Measurements from ENCODE around the gene USP8.
"Not testable (repeated sequence)": the region's sequence is repeated elsewhere in the genome, so short reads cannot be mapped to it uniquely, and the experiment has no call there.

USP8 gene

DNA sequence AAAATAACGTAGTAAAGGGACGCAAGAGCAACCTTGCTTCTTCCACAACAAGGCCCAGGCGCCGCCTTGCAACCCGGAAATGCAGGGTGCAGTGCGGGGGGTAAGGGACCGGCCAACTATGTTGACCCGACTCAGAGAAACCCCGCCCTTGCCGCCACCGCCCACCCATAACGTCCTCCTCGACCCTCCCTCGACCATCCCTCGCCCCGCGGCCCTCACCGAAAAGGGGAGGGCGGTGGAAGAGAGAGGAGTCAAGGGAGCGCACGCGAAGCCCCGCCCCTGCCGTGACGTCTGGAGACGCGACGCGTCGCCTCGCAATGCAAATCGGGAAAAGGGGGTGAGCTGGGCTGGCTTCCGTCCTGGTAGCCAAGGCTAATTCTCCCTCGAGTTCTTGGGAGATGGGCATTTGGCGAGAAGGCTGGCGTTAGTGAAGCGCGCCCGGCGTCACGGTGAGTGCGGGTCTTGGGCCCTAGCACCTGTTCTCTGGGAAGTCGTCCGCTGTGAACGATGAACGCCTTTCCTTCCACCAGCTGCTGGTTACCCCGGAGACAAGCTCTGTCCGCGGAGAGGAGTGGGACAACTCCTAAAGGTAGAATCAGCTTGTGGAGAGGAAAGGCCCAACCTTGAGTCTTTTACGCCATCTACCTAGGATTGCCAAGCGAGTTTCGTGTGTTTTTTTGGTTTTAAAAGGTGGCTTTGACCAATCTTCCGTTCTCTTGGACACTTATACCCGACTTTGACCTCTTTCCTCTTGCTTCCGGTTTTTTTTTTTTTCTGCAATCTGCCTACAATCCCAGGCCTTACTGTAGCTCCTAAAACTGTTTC lies at the start of gene USP8:
USP8 (plus strand) TSS at position 340 of the 825 bp plus-strand sequence. CDS start 14,669 bp downstream, outside the sequence.
- H3K4me3 ChIP-seq (ENCODE audit: low read length), result peak within 1 kb of the TSS; percentile 99
- TF ChIP-seq ZNF274 (IDR thresholded peaks at IDR 0.05; ENCODE audit: low read depth, low read length), result no peak

DNA sequence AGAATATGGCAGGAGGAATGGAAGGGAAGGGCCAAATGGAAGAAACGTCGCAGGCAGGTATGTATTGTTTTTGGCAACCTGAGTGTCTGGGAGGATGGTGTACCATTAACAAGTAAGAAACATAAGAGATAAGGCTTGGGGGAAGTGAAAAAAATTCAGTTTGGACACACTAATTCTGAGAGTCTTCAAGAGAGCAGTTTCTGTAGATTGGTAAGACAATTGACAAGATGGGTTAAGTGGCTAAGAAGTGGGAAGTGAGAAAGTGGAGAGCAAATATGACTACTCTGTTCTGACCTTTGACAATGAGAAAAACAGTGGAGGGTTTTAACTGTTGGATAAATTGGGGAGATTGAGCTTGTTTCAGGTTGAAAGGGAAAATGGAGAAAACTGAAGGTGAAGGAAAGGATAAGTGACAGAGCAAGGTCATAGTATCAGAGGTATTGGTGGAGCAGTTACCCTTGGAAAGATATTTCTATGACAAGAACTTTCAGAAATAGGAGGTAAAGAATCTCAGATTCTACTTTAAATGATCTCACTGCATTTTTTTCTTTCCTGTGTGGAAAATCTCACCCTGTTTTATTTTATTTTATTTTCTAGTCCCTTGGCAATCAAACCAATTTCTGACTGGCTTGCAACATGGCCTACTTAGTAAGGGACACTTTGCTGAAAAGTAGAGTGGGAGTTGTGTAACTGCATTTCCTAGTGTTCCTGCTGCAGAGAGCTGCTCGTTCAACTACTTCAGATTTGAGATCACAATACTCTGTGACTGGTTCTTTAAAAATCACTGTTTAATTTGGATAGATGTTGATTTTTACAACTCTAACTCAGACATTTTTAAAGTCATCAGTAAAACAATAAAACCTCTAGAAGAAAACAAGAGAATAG lies 46.1 kb upstream of the USP8 start:
- H3K4me3 ChIP-seq (ENCODE audit: low read length), result no peak overlapping the region
- TF ChIP-seq ZNF274 (IDR thresholded peaks at IDR 0.05; ENCODE audit: low read depth, low read length), result no peak

DNA sequence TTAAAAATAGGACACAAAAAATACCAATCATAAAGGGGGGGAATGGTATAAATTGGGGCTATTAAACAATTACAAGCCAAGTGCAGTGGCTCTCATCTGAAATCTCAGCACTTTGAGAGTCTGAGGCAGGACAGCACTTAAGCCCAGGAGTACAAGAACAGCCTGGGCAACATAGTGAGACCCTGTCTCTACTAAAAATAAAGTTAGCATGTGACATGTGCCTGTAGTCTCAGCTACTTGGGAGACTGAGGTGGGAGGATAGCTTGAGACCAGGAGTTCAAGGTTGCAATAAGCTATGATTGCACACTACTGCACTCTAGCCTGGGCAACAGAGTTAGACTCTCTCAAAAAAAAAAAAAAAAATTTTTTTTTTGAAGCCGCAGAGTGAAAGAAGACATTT lies 45.4 kb upstream of the USP8 start:
- TF ChIP-seq ZNF274 (IDR thresholded peaks at IDR 0.05; ENCODE audit: low read depth, low read length), result no peak

DNA sequence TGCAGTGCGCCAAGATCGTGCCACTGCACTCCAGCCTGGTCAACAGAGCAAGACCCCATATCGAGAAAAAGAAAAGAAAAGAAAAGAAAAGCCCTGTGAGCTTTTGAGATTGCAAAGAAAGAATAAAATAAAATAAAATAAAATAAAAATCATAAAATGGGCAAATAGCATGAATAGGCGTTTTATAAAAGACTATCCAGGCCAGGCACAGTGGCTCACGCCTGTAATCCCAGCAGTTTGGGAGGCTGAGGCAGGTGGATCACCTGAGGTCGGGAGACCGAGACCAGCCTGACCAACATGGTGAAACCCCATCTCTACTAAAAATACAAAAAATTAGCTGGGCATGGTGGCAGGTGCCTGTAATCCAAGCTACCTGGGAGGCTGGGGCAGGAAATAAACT lies 44.8 kb upstream of the USP8 start:
- H3K4me3 ChIP-seq (ENCODE audit: low read length), result not testable (repeated sequence)

More for the DNA sequence above, 45.4 kb upstream of the USP8 start:
- H3K4me3 ChIP-seq (ENCODE audit: low read length), result peak overlapping the region; percentile 17; the same call in 1 of the 2 replicates

DNA sequence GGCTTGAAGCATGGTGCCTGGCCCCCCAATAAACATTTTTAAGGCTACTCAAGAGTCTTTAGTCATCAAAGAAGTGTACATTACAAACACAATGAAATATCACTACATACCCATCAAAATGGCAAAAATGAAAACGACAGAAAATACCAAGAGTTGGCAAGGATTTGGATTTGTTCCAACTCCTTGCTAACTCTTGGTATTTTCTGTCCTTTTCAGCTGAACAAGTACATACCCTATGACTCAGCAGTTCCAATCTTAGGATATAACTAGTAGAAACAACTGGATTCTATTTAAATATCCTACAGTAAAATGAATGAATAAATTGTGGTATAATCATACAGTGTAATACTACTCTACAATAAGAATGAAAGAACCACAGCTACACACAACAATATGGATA lies 44.1 kb upstream of the USP8 start:
- no peak overlapping the region for H3K4me3 ChIP-seq (ENCODE audit: low read length)

DNA sequence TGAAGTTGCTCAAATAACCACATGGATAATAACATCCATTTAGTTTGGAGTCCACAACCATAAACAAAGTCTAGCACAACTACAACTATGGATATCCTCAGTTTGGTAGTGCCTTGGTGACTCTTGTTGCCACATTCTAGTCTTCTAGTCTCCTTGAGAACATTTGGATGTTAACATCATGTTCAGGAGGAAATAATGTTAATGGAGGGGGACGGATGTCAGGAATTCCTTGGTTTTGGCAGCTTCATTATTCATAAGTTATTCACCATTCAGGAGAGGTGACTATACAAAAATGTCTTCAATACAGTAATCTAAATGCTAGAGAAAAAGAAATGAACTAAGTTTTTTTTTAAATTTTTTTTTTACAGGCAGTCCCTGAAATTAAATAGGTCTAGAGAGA lies 42.8 kb upstream of the USP8 start:
- no peak overlapping the region for H3K4me3 ChIP-seq (ENCODE audit: low read length)
- TF ChIP-seq ZNF274 (IDR thresholded peaks at IDR 0.05; ENCODE audit: low read depth, low read length), result no peak

More for the DNA sequence above, 44.1 kb upstream of the USP8 start:
- no peak for TF ChIP-seq ZNF274 (IDR thresholded peaks at IDR 0.05; ENCODE audit: low read depth, low read length)

DNA sequence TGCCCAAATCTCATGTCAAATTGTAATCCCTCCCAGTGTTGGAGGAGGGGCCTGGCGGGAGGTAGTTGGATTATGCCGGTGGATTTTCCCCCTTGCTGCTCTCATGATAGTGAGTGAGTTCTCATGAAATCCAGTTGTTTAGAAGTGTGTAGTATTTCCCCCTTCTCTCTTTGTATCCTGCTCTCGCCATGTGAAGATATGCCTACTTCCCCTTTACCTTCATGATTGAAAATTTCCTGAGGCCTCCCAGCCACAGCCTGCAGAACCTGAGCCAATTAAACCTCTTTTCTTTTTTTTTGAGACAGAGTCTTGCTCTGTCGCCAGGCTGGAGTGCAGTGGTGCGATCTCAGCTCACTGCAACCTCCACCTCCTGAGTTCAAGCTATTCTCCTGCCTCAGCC lies 41.8 kb upstream of the USP8 start:
- H3K4me3 ChIP-seq (ENCODE audit: low read length), result not testable (repeated sequence)

DNA sequence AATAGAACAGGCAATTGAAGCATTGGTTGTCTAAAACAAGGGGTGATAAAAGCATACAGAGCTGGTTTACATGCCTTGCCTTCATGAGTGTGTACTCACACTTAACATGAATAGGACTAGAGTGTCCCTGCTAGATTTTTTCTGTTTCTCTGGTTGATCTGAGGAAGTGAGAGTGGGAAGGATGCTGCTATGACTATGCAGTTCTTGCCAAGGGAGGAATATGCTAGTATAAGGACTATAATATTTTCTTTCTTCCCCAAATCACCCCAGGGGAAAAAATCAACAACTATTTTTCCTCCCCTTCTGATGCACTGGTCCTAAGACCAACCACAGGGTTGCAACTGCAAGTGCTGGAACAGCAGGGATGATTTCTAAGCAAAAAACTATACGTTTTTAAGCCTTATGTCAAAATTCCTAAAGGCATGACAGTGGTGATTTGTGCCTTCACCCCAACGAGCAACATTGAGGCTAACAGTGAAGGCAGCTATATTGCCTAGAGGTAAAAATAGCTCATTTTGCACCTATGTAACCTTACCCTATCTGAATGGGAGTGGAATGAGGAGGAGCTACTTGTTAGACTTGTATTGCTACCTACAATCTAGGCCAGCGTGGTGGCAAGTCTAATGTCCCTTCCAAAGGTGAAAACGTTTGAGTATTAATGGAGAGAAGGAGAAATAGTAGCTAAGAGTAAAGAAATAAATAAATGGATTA lies 33.5 kb upstream of the USP8 start:
- no peak for TF ChIP-seq ZNF274 (IDR thresholded peaks at IDR 0.05; ENCODE audit: low read depth, low read length)

DNA sequence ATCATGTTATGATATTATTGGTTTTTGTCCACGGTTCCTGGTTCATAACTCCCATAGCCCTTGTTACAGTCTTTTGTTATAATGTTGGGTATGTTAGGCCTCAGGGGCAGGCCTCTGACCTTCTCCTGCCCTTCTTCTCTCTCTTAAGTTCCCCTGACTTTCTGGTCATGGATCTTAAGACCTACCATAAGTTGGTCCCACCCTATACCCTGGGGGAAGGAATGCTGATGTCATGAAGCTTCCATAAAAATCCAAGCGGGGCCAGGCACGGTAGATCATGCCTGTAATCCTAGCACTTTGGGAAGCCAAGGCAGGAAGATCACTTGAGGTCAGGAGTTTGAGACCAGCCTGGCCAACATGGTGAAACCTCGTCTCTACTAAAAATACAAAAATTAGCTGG lies 32.6 kb upstream of the USP8 start:
- H3K4me3 ChIP-seq (ENCODE audit: low read length), result not testable (repeated sequence)

More for the DNA sequence above, 33.5 kb upstream of the USP8 start:
- H3K4me3 ChIP-seq (ENCODE audit: low read length), result no peak overlapping the region

DNA sequence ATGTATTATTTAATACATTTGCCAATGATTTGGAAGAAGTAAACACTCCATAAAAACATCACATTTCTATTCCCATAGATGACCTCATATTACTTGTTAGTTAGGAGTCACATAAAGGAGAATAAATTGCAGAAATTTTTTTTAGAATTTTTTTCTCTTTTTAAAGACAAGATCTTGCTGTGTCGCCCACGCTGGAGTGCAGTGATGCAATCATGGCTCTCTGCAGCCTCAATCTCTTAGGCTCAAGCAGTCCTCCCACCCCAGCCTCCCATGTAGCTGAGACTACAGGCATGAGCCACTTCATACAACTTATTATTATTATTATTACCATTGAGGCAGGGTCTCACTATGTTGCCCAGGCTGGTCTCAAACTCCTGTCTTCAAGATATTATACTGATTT lies 12.3 kb upstream of the USP8 start:
- H3K4me3 ChIP-seq (ENCODE audit: low read length), result no peak overlapping the region
- no peak for TF ChIP-seq ZNF274 (IDR thresholded peaks at IDR 0.05; ENCODE audit: low read depth, low read length)

DNA sequence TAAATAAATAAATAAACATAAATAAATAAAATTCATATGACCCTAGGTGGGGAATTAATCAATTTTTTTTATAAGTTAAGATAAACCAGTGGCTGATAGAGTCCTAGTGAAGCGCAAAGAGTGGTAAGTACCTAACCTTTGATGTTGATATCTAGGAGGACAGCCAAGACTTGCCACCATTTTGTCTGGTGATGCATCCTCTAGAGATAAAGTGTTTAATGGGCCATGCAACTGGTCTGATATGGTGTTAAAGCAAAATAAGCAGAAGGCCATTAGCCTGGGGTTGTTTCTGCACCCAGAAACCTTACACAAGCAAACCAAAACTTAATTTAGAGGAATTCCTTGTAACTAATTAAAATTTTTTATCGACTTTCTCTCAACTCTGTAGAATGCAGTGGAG lies 9.6 kb upstream of the USP8 start:
- no peak overlapping the region for H3K4me3 ChIP-seq (ENCODE audit: low read length)
- no peak for TF ChIP-seq ZNF274 (IDR thresholded peaks at IDR 0.05; ENCODE audit: low read depth, low read length)

DNA sequence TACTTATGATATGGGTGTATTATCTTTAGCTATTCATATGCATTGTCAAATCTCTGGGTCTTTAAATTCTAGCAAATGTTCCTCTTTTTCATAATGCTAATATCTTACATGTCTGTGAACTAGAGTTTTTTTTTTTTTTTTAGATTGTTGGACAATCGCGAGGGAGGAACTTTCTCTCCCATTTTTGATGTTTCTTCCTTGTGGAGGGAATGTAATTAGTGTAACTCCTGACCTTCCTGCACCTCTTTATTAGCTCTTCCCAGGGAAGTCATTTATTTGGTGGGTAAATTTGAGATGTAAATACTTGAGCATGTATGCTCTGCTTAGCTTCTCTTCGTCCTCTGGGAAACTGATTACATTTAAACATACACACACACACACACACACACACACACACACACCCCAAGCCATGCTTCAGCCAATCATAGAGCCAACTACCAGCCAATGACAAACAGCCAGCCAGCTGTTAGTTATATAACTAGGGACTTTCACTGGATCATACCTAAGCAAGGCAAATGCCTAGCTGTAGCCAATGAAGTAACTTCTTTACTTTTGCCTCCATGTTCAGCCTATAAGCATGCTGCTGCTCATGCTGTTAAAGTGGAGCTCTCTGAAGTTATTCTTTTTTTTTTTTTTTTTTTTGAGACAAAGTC lies 8.3 kb upstream of the USP8 start:
- H3K4me3 ChIP-seq (ENCODE audit: low read length), result no peak overlapping the region
- no peak for TF ChIP-seq ZNF274 (IDR thresholded peaks at IDR 0.05; ENCODE audit: low read depth, low read length)

DNA sequence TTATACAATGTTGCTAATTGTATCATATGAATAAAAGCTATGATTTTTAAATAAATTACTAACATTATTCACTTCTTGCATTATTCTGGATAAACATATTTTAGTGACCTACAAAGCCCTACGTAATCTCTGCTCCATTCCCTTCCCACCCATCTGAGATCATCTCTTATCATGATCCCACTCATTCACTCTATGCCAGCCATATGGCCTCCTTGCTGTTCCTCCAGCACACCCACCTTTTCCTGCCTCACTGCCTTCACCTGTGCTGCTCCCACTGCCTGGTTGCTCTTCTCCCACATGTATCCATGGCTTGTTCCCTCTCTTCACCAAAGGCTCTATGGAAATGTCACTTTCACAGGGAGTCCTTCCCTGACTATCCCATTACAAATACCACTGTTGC lies 7.3 kb upstream of the USP8 start:
- H3K4me3 ChIP-seq (ENCODE audit: low read length), result no peak overlapping the region
- no peak for TF ChIP-seq ZNF274 (IDR thresholded peaks at IDR 0.05; ENCODE audit: low read depth, low read length)

DNA sequence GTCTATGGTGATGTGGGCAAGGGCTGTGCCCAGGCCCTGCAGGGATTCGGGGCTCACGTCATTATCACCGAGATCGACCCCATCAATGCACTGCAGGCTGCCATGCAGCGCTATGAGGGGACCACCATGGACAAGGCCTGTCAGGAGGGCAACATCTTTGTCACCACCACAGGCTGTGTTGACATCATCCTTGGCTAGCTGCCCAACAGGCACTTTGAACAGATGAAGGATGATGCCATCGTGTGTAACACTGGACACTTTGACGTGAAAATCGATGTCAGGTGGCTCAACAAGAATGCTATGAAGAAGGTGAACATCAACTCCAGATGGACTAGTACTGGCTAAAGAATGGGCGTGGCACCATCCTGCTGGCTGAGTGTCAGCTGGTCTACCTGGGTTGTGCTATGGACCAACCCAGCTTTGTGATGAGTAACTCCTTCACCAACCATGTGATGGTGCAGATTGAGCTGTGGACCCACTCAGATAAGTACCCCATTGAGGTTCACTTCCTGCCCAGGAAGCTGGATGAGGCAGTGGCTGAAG lies 6.1 kb upstream of the USP8 start:
- no peak for TF ChIP-seq ZNF274 (IDR thresholded peaks at IDR 0.05; ENCODE audit: low read depth, low read length)
- H3K4me3 ChIP-seq (ENCODE audit: low read length), result no peak overlapping the region
